Left ventricle myocardium inferior (tissue), 1 donor: Measurements from ENCODE around the gene RNF157. TPM values are rescaled to one million over a fixed set of nuclear protein-coding genes. Genes with fewer than 3 reads are reported as not detected.
"Not testable (repeated sequence)": the region's sequence is repeated elsewhere in the genome, so short reads cannot be mapped to it uniquely, and the experiment has no call there.

Experiments used
- DNase-seq: peaks from one replicate; pipeline ENCODE4 v3.0.0-alpha.2; 2020
- H3K27ac ChIP-seq: fragments of 200-600 bp; replicated peaks from 2 replicates; pipeline ENCODE4 v1.8.0; 2021
- H3K27me3 ChIP-seq: fragments of 200-600 bp; 2 replicates; pipeline ENCODE4 v1.8.0; 2021; ENCODE audit warnings: low read depth
- H3K36me3 ChIP-seq: fragments of 200-600 bp; 2 replicates; pipeline ENCODE4 v1.8.0; 2021
- H3K4me1 ChIP-seq: fragments of 200-600 bp; 2 replicates; pipeline ENCODE4 v1.8.0; 2021
- H3K4me3 ChIP-seq: fragments of 200-600 bp; 2 replicates; pipeline ENCODE4 v1.8.0; 2021; ENCODE audit warnings: mild to moderate bottlenecking, moderate library complexity
- H3K9me3 ChIP-seq: fragments of 200-600 bp; replicated peaks from 2 replicates; pipeline ENCODE4 v1.8.0; 2021
- CTCF ChIP-seq: fragments of 200-600 bp; IDR thresholded peaks from 2 replicates; pipeline ENCODE4 v1.8.0; 2021; ENCODE audit warnings: antibody characterized with exemption, mild to moderate bottlenecking, borderline replicate concordance
- intact Hi-C: fragments of 100-400 bp; cut with micrococcal nuclease; formaldehyde crosslinking; loops from one replicate; pipeline ENCODE4 v1.11.0; 2022
- total RNA-seq: library from RNA; stranded (reverse); fragmentation: NEBNext Ultra II Directional; extraction: Animal tissue kit (Norgen Biotek cat#: 25700); gene quantifications from one replicate; pipeline ENCODE4 v1.2.1, GENCODE V29; 2021
- donor health status: DM: no; HTN: yes; CAD: no; lungs with severe emphysema.

The RNF157 gene
- total RNA-seq, 1 donor from 2014 or later = 4.8 TPM

DNA sequence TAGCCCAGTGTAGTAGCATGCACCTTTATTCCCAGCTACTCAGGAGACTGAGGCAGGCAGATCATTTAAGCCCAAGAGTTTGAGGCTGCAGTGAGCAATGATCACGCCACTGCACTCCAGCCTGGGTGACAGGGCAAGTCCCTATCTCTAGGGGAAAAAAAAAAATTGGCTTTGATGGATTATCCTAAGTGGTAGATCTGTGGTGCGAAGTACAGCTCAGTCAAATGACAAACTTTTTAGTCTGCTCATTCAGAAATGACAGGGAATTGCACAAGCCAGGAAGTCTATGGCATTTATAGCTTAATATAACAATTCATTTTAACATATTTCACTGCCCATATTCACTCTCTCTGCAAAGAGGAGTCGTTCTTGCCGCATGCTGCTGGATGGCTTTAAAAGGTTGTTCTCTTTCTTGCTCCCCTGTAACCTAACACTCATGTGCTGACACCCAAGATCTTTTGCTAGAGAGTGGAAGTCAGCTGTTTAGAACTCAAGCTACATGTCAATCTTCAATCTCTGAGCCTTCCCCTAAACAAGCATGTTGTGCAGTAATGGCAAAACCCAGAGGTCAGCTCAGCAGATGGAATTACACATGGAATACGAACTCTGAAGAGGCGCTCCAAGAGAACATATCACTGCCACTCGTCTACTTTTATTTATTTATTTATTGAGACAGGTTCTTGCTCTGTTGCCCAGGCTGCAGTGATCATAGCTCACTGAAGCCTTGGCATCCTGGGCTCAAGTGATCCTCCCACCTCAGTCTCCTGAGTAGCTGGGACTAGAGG, 32.8 kb downstream of the RNF157 start:
- Histone ChIP-seq H3K4me1 (peaks cover 14% of the 10 kb centered on the region), H3K36me3 (peaks cover 4% of the 10 kb centered on the region), H3K4me3 (no peak overlapping the region)

GRCh38 chr17:76205542-76206144, 34.6 kb downstream of the RNF157 start:
- intact Hi-C loops, H3K27me3 ChIP-seq, H3K27ac ChIP-seq, H3K9me3 ChIP-seq, H3K36me3 ChIP-seq, DNase-seq, H3K4me3 ChIP-seq: not testable (repeated sequence)
- peaks cover 14% of the 10 kb centered on the region for H3K4me1 ChIP-seq

More for the DNA sequence above, 32.8 kb downstream of the RNF157 start:
- H3K27me3 ChIP-seq = no peaks in the 10 kb centered on the region
- H3K9me3 ChIP-seq = no peaks in the 10 kb centered on the region
- intact Hi-C loops = no loop called here
- TF ChIP-seq CTCF = no peak
- peak overlapping the region; percentile 16 for H3K27ac ChIP-seq
- DNase-seq = no peak

- peaks cover 14% of the 10 kb centered on the region for H3K4me1 ChIP-seq
- intact Hi-C loops = no loop called here
- no peaks in the 10 kb centered on the region for H3K9me3 ChIP-seq
- no peaks in the 10 kb centered on the region for H3K36me3 ChIP-seq
- DNase-seq = no peak
- H3K27me3 ChIP-seq = no peaks in the 10 kb centered on the region
- TF ChIP-seq CTCF = no peak
- no peak overlapping the region for H3K4me3 ChIP-seq
- no peak overlapping the region for H3K27ac ChIP-seq
These were observed 36.0 kb downstream of the RNF157 start for GRCh38 chr17:76204277-76204676.

DNA sequence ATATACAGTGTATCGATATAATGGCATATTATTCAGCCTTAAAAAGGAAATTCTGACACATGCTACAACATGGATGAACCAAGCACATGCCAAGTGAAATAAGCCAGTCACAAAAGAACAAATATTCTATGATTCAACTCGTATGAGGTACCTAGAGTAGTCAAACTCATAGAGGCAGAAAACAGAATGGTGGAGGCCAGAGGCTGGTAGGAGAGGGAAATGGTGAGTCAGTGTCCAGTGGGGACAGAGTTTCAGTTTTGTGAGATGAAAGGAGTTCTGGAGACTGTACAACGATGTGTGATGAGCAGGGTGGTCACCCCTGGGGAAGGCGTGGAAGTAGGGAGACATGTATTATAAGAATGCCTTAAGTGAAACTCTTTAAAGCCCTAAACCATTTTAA, 39.9 kb downstream of the RNF157 start:
- Histone ChIP-seq H3K27me3 (no peaks in the 10 kb centered on the region), H3K36me3 (no peaks in the 10 kb centered on the region), H3K9me3 (no peaks in the 10 kb centered on the region), H3K4me1 (peaks cover 35% of the 10 kb centered on the region), H3K27ac (no peak overlapping the region), H3K4me3 (no peak overlapping the region)
- no peak for DNase-seq
- no peak for TF ChIP-seq CTCF
- intact Hi-C loops = no loop called here

GRCh38 chr17:76199469-76199868, 40.8 kb downstream of the RNF157 start:
- Histone ChIP-seq H3K27me3 (no peaks in the 10 kb centered on the region), H3K36me3 (no peaks in the 10 kb centered on the region), H3K9me3 (no peaks in the 10 kb centered on the region), H3K27ac (no peak overlapping the region), H3K4me3 (no peak overlapping the region), H3K4me1 (peaks cover 35% of the 10 kb centered on the region)
- TF ChIP-seq CTCF = no peak
- intact Hi-C loops = no loop called here
- DNase-seq = no peak

DNA sequence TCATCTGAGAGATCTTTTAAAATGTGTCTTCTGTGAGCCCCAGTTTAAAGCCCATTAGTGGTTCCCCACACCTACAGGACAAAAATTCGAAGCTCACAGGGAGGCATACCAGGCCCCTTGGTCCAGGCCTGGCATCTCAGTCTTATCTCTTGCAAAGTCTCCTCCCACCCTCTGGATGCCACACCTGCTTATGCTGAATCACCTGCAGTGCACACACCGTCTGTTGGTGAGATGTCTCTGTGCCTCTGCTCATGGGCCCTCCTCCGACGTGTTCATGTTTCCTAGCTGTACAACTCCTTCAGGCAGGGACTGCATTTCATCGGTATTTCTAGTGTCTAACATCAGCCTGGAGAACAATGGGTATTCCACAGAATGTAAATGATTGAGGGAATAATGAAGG, 41.6 kb downstream of the RNF157 start:
- Histone ChIP-seq H3K36me3 (no peaks in the 10 kb centered on the region), H3K4me1 (peaks cover 35% of the 10 kb centered on the region), H3K27ac (no peak overlapping the region), H3K9me3 (no peaks in the 10 kb centered on the region), H3K4me3 (no peak overlapping the region), H3K27me3 (no peaks in the 10 kb centered on the region)
- DNase-seq = no peak
- intact Hi-C loops = no loop called here
- no peak for TF ChIP-seq CTCF
